ENCODE data around the gene DCUN1D2. TPM values are rescaled to one million over a fixed set of nuclear protein-coding genes. Genes with fewer than 3 reads are reported as not detected.

The DCUN1D2 gene
- total and polyA plus RNA-seq, 12 donors = 40.9 to 307 (median 219) TPM

- Histone ChIP-seq H3K27ac (no peak overlapping the region), H3K36me3 (peaks cover 0 to 34% (median 4%) of the 10 kb centered on the region in 9 donors), H3K27me3 (no peaks in the 10 kb centered on the region), H3K9me3 (no peaks in the 10 kb centered on the region), H3K4me3 (no peak overlapping the region), H3K4me1 (peaks cover 14 to 57% (median 30%) of the 10 kb centered on the region in 9 donors)
- ATAC-seq (no peak), DNase-seq (no peak)
- no peak for TF ChIP-seq CTCF (IDR thresholded peaks at IDR 0.05)
- WGBS, 2 donors = 82 to 88% methylated on average over 9 of the region's 9 CpGs
- intact Hi-C loops (cut with DNase I) = no loop called here
Observed at GRCh38 chr13:113446488-113446854, 44.0 kb downstream of the DCUN1D2 start.

- H3K9me3 ChIP-seq = no peaks in the 10 kb centered on the region
- DNase-seq (no peak), ATAC-seq (peak in 2 of 8 donors; percentile 7 to 22)
- H3K36me3 ChIP-seq = peaks cover 0 to 38% (median 4%) of the 10 kb centered on the region in 9 donors
- peak overlapping the region in 3 of 10 donors; percentile 9 to 49 (median 48) for H3K27ac ChIP-seq
- no peak overlapping the region for H3K4me3 ChIP-seq
- TF ChIP-seq CTCF (IDR thresholded peaks at IDR 0.05) = no peak
- no peaks in the 10 kb centered on the region for H3K27me3 ChIP-seq
- WGBS, 2 donors = 42 to 59% methylated on average over 17 to 19 of the region's 19 CpGs
- intact Hi-C loops (cut with DNase I) = no loop called here
- H3K4me1 ChIP-seq = peaks cover 14 to 57% (median 30%) of the 10 kb centered on the region in 9 donors
Observed at GRCh38 chr13:113445791-113446487, 44.6 kb downstream of the DCUN1D2 start.

GRCh38 chr13:113443991-113444390, 46.5 kb downstream of the DCUN1D2 start:
- H3K27me3 ChIP-seq = no peaks in the 10 kb centered on the region
- no peak overlapping the region for H3K27ac ChIP-seq
- no peak for ATAC-seq
- DNase-seq = no peak
- H3K4me1 ChIP-seq = peaks cover 7 to 42% (median 22%) of the 10 kb centered on the region in 9 donors
- 87 to 90% methylated on average over 15 of the region's 15 CpGs for WGBS, 2 donors
- no peak overlapping the region for H3K4me3 ChIP-seq
- peaks cover 0 to 53% (median 8%) of the 10 kb centered on the region in 9 donors for H3K36me3 ChIP-seq
- no peak for TF ChIP-seq CTCF (IDR thresholded peaks at IDR 0.05)
- intact Hi-C loops (cut with DNase I) = no loop called here
- H3K9me3 ChIP-seq = no peaks in the 10 kb centered on the region

- H3K27ac ChIP-seq = no peak overlapping the region
- DNase-seq (no peak), ATAC-seq (no peak)
- WGBS, 2 donors = 61 to 74% methylated on average over 1 of the region's 1 CpG
- intact Hi-C loops (cut with DNase I) = no loop called here
- H3K4me3 ChIP-seq = no peak overlapping the region
- no peaks in the 10 kb centered on the region for H3K9me3 ChIP-seq
- peaks cover 0 to 63% (median 11%) of the 10 kb centered on the region in 9 donors for H3K36me3 ChIP-seq
- peaks cover 3 to 32% (median 17%) of the 10 kb centered on the region in 9 donors for H3K4me1 ChIP-seq
- H3K27me3 ChIP-seq = no peaks in the 10 kb centered on the region
- no peak for TF ChIP-seq CTCF (IDR thresholded peaks at IDR 0.05)
Observed at GRCh38 chr13:113442985-113443362, 47.5 kb downstream of the DCUN1D2 start.

Measured in heart right ventricle (tissue), 16 donors.